Measurements from ENCODE around the gene SRBD1. TPM values are rescaled to one million over a fixed set of nuclear protein-coding genes. Genes with fewer than 3 reads are reported as not detected.

SRBD1 gene
- total and polyA plus RNA-seq, 8 donors: 4.4 to 45.7 (median 25.5) TPM

GRCh38 chr2:45652090-45653031 is 41.3 kb upstream of the SRBD1 start:
- peaks cover 20 to 52% (median 36%) of the 10 kb centered on the region in 4 donors for H3K4me1 ChIP-seq
- TF ChIP-seq POLR2AphosphoS5 (IDR thresholded peaks at IDR 0.05) (no peak), POLR2A (IDR thresholded peaks at IDR 0.05) (no peak), CTCF (IDR thresholded peaks at IDR 0.05) (no peak), EP300 (IDR thresholded peaks at IDR 0.05) (no peak)
- 2 to 11% (median 3%) methylated on average over 18 to 53 of the region's 53 CpGs for WGBS, 5 donors
- peak overlapping the region; percentile 76 to 93 (median 86) for H3K4me3 ChIP-seq
- peak overlapping the region; percentile 28 to 100 (median 99) for H3K27ac ChIP-seq
- DNase-seq: peak; percentile 36 to 78
- no peaks in the 10 kb centered on the region for H3K9me3 ChIP-seq
- no peaks in the 10 kb centered on the region for H3K27me3 ChIP-seq
- intact Hi-C loops (cut with DNase I; ENCODE audit: low total_unique reads): no loop called here
- H3K36me3 ChIP-seq: no peaks in the 10 kb centered on the region

GRCh38 chr2:45651415-45652089 is 40.5 kb upstream of the SRBD1 start, which contains the start of gene PRKCE:
Gene PRKCE, plus strand, starts transcription at chr2:45651675.
- 1% methylated on average over 29 to 66 of the region's 66 CpGs for WGBS, 5 donors
- intact Hi-C loops (cut with DNase I; ENCODE audit: low total_unique reads): no loop called here
- Histone ChIP-seq H3K4me3 (peak within 1 kb of the TSS; percentile 76 to 93 (median 86)), H3K27ac (peak within 1 kb of the TSS; percentile 95 to 100 (median 99)), H3K9me3 (no peaks in the 10 kb centered on the region), H3K4me1 (peaks cover 20 to 52% (median 36%) of the 10 kb centered on the region in 4 donors), H3K36me3 (no peaks in the 10 kb centered on the region), H3K27me3 (no peaks in the 10 kb centered on the region)
- DNase-seq: peak; percentile 61 to 83
- no peak for TF ChIP-seq EP300 (IDR thresholded peaks at IDR 0.05)
- no peak for TF ChIP-seq POLR2AphosphoS5 (IDR thresholded peaks at IDR 0.05)
- no peak for TF ChIP-seq POLR2A (IDR thresholded peaks at IDR 0.05)
- peak in 1 of 7 experiments; percentile 12 for TF ChIP-seq CTCF (IDR thresholded peaks at IDR 0.05)

GRCh38 chr2:45650851-45651414 is 39.9 kb upstream of the SRBD1 start:
- TF ChIP-seq POLR2AphosphoS5 (IDR thresholded peaks at IDR 0.05) (peak; percentile 97 to 99 (median 98)), POLR2A (IDR thresholded peaks at IDR 0.05) (peak in 2 of 4 donors; percentile 69 to 89), EP300 (IDR thresholded peaks at IDR 0.05) (peak; percentile 46), CTCF (IDR thresholded peaks at IDR 0.05) (peak in 5 of 7 experiments; percentile 28 to 65 (median 45))
- peak; percentile 94 to 98 for DNase-seq
- H3K27me3 ChIP-seq: no peaks in the 10 kb centered on the region
- peak overlapping the region; percentile 95 to 100 (median 99) for H3K27ac ChIP-seq
- intact Hi-C loops (cut with DNase I; ENCODE audit: low total_unique reads): no loop called here
- 0 to 2% (median 1%) methylated on average over 24 to 78 of the region's 79 CpGs for whole genome bisulfite sequencing, 5 donors
- no peaks in the 10 kb centered on the region for H3K36me3 ChIP-seq
- peaks cover 20 to 52% (median 34%) of the 10 kb centered on the region in 4 donors for H3K4me1 ChIP-seq
- no peaks in the 10 kb centered on the region for H3K9me3 ChIP-seq
- peak overlapping the region; percentile 76 to 93 (median 86) for H3K4me3 ChIP-seq

Data from stomach (tissue), 9 donors.